ENCODE measurements around the gene RNASET2. TPM values are rescaled to one million over a fixed set of nuclear protein-coding genes. Genes with fewer than 3 reads are reported as not detected.

RNASET2 gene
- total RNA-seq, 2 donors from 2014 or later: 25.8 to 29.3 TPM

- Mint-ChIP-seq H3K4me1 (peaks cover 18% of the 10 kb centered on the region), H3K27ac (no peak overlapping the region), H3K4me3 (no peak overlapping the region), H3K27me3 (ENCODE audit: insufficient read depth) (peaks cover 15% of the 10 kb centered on the region), H3K36me3 (ENCODE audit: low read depth) (peaks cover 13% of the 10 kb centered on the region), H3K9me3 (peaks cover 3% of the 10 kb centered on the region)
- H3K9ac ChIP-seq (ENCODE audit: extremely low read depth, low read length, poor library complexity, severe bottlenecking): no peak overlapping the region
- no peaks in the 10 kb centered on the region for H3K36me3 ChIP-seq (ENCODE audit: control insufficient read depth, insufficient read depth, low read length)
- peaks cover 8% of the 10 kb centered on the region for H3K27me3 ChIP-seq (ENCODE audit: control insufficient read depth, insufficient read depth, low read length, poor library complexity, severe bottlenecking)
- no peak overlapping the region for H3K4me3 ChIP-seq (ENCODE audit: low read length)
- H3K4me1 ChIP-seq (ENCODE audit: control insufficient read depth, insufficient read depth, low read length): no peaks in the 10 kb centered on the region
- H3K9me3 ChIP-seq (ENCODE audit: control insufficient read depth, low read length): no peaks in the 10 kb centered on the region
- peak; percentile 18 for DNase-seq
- H3K27ac ChIP-seq (ENCODE audit: low read depth, low read length): no peak overlapping the region
- no peak for TF ChIP-seq CTCF (conservative IDR thresholded peaks at IDR 0.05)
- WGBS, 2 experiments (ENCODE audit: insufficient coverage in 1 of 2, insufficient read length in 1 of 2): 83 to 100% methylated on average over 4 to 5 of the region's 6 CpGs
Measured at GRCh38 chr6:166954118-166954713, 2.1 kb downstream of the RNASET2 start.

GRCh38 chr6:166952567-166953486 lies 3.5 kb downstream of the RNASET2 start:
- Histone ChIP-seq H3K27me3 (ENCODE audit: control insufficient read depth, insufficient read depth, low read length, poor library complexity, severe bottlenecking) (peaks cover 8% of the 10 kb centered on the region), H3K36me3 (ENCODE audit: control insufficient read depth, insufficient read depth, low read length) (no peaks in the 10 kb centered on the region), H3K9ac (ENCODE audit: extremely low read depth, low read length, poor library complexity, severe bottlenecking) (no peak overlapping the region), H3K4me1 (ENCODE audit: control insufficient read depth, insufficient read depth, low read length) (no peaks in the 10 kb centered on the region), H3K9me3 (ENCODE audit: control insufficient read depth, low read length) (no peaks in the 10 kb centered on the region), H3K27ac (ENCODE audit: low read depth, low read length) (no peak overlapping the region), H3K4me3 (ENCODE audit: low read length) (no peak overlapping the region)
- no peak for TF ChIP-seq CTCF (conservative IDR thresholded peaks at IDR 0.05)
- Mint-ChIP-seq H3K36me3 (ENCODE audit: low read depth) (peaks cover 16% of the 10 kb centered on the region), H3K4me3 (no peak overlapping the region), H3K9me3 (peaks cover 3% of the 10 kb centered on the region), H3K4me1 (peaks cover 12% of the 10 kb centered on the region), H3K27me3 (ENCODE audit: insufficient read depth) (peaks cover 15% of the 10 kb centered on the region), H3K27ac (no peak overlapping the region)
- DNase-seq: peak; percentile 28
- 90 to 92% methylated on average over 13 to 17 of the region's 17 CpGs for WGBS, 2 experiments (ENCODE audit: insufficient coverage in 1 of 2, insufficient read length in 1 of 2)

- H3K27me3 Mint-ChIP-seq (ENCODE audit: insufficient read depth): peaks cover 19% of the 10 kb centered on the region
Measured at GRCh38 chr6:166952121-166952520, 4.2 kb downstream of the RNASET2 start.

More at GRCh38 chr6:166952121-166952520, 4.2 kb downstream of the RNASET2 start:
- 91 to 93% methylated on average over 4 to 12 of the region's 12 CpGs for WGBS, 2 experiments (ENCODE audit: insufficient coverage in 1 of 2, insufficient read length in 1 of 2)
- peaks cover 8% of the 10 kb centered on the region for H3K27me3 ChIP-seq (ENCODE audit: control insufficient read depth, insufficient read depth, low read length, poor library complexity, severe bottlenecking)
- Mint-ChIP-seq H3K4me3 (no peak overlapping the region), H3K36me3 (ENCODE audit: low read depth) (peaks cover 23% of the 10 kb centered on the region), H3K9me3 (peaks cover 3% of the 10 kb centered on the region), H3K4me1 (peaks cover 6% of the 10 kb centered on the region), H3K27ac (no peak overlapping the region)
- H3K36me3 ChIP-seq (ENCODE audit: control insufficient read depth, insufficient read depth, low read length): no peaks in the 10 kb centered on the region
- no peak overlapping the region for H3K27ac ChIP-seq (ENCODE audit: low read depth, low read length)
- peak; percentile 43 for DNase-seq
- H3K4me3 ChIP-seq (ENCODE audit: low read length): no peak overlapping the region
- H3K9me3 ChIP-seq (ENCODE audit: control insufficient read depth, low read length): no peaks in the 10 kb centered on the region
- no peaks in the 10 kb centered on the region for H3K4me1 ChIP-seq (ENCODE audit: control insufficient read depth, insufficient read depth, low read length)
- no peak for TF ChIP-seq CTCF (conservative IDR thresholded peaks at IDR 0.05)
- H3K9ac ChIP-seq (ENCODE audit: extremely low read depth, low read length, poor library complexity, severe bottlenecking): no peak overlapping the region

Measured in endodermal cell (in vitro differentiated cells).